ENCODE measurements around the gene SEZ6L.

The SEZ6L gene

DNA sequence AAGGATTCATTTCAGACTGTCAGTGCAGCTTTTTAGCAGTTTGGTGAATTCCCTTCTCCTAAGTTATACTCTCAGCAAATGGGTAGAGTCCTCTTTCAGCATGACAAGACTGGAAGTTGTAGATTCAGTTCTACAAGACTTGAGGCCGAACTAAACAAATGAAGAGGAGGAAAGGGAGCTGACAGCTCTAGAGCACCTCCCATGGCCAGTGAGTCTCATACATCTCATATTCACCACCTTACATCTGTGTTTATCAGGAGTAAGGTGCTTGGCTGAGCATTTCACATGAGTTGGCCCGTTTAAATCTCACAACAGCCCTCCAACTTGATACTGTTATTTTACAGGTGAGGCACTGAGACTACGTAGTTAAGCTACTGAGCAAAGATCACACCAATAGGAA is 30.4 kb downstream of the SEZ6L start:
- Mint-ChIP-seq H3K4me1 (no peaks in the 10 kb centered on the region), H3K27me3 (peaks cover 29 to 39% of the 10 kb centered on the region in 2 donors), H3K36me3 (no peaks in the 10 kb centered on the region), H3K4me3 (no peak overlapping the region), H3K27ac (no peak overlapping the region), H3K9me3 (no peaks in the 10 kb centered on the region)
- no peak for ATAC-seq (replicated peaks)
- no peak for DNase-seq

DNA sequence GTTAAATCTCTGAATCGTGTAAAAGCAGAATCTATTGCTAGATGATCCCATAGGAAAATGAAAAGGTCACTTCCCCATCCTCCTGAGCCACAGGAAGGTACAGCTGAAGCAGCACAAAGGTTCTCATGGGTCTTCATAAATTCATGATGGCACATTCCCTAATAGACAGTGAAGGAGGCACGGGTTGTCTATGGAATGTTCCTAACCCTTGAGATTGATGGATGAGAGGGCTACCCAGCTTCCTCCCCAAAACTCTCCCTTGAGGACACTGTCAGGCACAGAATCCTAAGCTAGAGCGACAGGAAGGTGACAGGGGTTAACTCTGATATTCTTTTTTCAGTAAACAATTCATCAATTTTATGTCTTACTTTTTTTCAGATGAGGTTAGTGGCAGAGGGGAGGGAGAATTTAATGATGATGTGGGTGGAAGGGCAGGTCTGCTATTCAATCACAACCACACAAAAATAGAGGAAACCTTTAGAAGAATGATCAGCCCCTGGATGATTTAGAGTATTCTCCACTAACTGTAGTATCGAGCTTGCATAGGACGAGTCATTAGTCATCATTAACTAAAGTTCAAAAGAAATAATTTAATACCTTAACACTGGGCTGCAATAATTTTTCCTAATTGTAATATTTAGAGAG is 33.1 kb downstream of the SEZ6L start:
- Mint-ChIP-seq H3K4me1 (no peaks in the 10 kb centered on the region), H3K27me3 (peaks cover 27 to 34% of the 10 kb centered on the region in 2 donors), H3K9me3 (no peaks in the 10 kb centered on the region), H3K27ac (no peak overlapping the region), H3K36me3 (no peaks in the 10 kb centered on the region), H3K4me3 (no peak overlapping the region)
- DNase-seq (no peak), ATAC-seq (replicated peaks) (no peak)

DNA sequence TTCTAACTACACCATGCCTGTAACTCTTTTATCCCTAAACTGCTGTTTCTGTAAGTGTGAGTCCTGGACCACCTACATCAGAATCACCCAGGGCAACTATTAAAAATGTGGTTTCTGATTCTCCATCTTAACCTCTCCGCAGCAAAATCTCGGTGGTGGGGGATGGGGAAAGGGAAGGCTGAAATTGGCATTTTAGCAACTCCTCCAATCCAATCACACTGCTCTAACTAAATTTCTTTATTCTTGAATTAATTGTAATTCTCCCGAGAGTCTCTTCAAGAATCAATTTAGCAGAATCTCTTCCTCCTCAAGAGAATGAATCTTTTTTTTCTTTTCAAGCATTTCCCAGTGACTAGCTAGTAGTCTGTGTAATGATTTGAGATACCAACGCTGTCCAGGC is 36.2 kb downstream of the SEZ6L start:
- ATAC-seq (replicated peaks) (no peak), DNase-seq (no peak)
- peaks cover 0 to 3% of the 10 kb centered on the region in 2 donors for H3K36me3 Mint-ChIP-seq
- H3K9me3 Mint-ChIP-seq = peaks cover 6 to 10% of the 10 kb centered on the region in 2 donors
- H3K27me3 Mint-ChIP-seq = peaks cover 27 to 32% of the 10 kb centered on the region in 2 donors
- no peaks in the 10 kb centered on the region for H3K4me1 Mint-ChIP-seq
- H3K4me3 Mint-ChIP-seq = no peak overlapping the region
- H3K27ac Mint-ChIP-seq = no peak overlapping the region

DNA sequence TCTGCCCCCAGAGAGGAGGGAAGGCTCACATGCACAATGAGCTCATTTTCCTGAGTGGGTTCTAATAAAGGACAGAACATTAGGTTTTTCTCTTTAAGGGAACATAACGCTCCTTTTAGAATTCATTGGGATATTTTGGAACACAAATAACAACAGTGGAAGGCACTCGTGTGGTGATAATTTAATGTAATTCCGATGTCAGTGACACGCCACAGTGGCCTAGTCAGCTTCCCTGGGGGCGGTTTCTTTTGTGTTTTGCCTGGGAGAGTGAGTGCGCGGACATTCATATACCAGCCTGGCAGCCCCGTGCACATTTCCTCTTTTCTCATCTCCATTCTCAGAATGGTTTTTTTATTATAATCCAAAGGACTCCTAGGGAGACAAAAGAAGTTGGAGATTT is 41.1 kb downstream of the SEZ6L start:
- Mint-ChIP-seq H3K36me3 (peaks cover 0 to 3% of the 10 kb centered on the region in 2 donors), H3K4me1 (no peaks in the 10 kb centered on the region), H3K27ac (no peak overlapping the region), H3K4me3 (no peak overlapping the region), H3K27me3 (peaks cover 36 to 46% of the 10 kb centered on the region in 2 donors), H3K9me3 (peaks cover 6 to 10% of the 10 kb centered on the region in 2 donors)
- no peak for DNase-seq
- ATAC-seq (replicated peaks) = no peak

DNA sequence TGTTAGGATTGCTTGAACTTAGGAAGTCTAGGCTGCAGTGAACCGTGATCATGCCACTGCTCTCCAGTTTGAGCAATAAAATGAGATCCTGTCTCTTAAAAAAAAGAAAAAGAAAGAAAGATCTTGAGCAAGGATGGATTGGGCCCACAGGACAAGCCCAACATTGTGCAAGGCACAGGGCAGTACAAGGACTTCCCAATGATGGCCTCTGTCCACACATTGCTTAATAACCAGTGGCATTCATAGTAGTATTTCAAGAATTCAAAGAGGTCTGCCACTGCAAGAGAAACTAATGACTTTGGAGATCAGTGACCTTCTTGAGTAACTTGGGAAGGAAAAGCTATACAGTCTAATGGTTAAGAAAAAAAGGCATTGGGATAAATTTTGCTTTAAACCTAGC is 44.6 kb downstream of the SEZ6L start:
- peaks cover 6 to 10% of the 10 kb centered on the region in 2 donors for H3K9me3 Mint-ChIP-seq
- peaks cover 0 to 3% of the 10 kb centered on the region in 2 donors for H3K36me3 Mint-ChIP-seq
- peaks cover 44 to 65% of the 10 kb centered on the region in 2 donors for H3K27me3 Mint-ChIP-seq
- DNase-seq (no peak), ATAC-seq (replicated peaks) (no peak)
- H3K4me3 Mint-ChIP-seq = no peak overlapping the region
- no peak overlapping the region for H3K27ac Mint-ChIP-seq
- no peaks in the 10 kb centered on the region for H3K4me1 Mint-ChIP-seq

DNA sequence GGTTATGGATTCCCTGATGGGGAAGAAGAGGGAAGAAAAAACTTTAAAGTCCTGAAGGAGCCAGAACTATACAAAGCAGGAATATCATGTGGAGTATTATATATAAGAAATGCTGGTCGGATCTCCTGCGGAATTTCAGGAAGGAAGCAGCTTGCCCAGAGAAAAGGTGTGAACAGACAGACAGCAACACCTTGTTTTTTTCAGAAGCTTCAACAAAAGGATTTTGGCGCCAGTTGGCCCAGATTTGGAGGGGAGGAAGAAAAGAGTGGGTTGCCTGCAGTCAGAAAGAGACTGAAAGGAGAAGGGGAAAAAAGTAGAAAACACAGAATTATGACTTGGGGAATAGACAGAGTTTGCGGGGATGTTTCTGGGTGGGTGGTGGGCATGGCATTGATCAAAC is 45.2 kb downstream of the SEZ6L start:
- no peak overlapping the region for H3K4me3 Mint-ChIP-seq
- H3K27me3 Mint-ChIP-seq = peaks cover 40 to 59% of the 10 kb centered on the region in 2 donors
- H3K4me1 Mint-ChIP-seq = no peaks in the 10 kb centered on the region
- H3K27ac Mint-ChIP-seq = peak overlapping the region; percentile 15
- no peak for ATAC-seq (replicated peaks)
- no peaks in the 10 kb centered on the region for H3K36me3 Mint-ChIP-seq
- no peak for DNase-seq
- peaks cover 3 to 5% of the 10 kb centered on the region in 2 donors for H3K9me3 Mint-ChIP-seq

DNA sequence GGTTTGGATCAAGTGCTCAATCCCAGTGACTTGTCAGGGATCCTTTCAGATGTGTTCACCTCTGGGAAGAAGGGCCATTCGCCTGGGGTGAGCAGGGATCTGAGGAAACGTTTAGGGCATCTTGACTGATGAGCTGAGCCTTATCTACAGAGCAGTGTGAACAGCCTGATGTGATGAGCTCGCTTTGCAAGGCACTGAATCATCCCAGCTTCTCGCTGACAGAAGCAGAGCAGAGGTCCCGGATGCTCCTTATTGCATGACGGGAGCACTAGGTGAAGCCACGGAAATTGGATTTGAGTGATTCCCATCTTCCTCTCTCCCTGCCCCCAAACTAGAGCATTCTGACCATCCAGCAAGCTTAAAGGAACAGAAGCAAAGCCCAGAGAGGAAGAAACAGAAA is 46.5 kb downstream of the SEZ6L start:
- no peak for ATAC-seq (replicated peaks)

DNA sequence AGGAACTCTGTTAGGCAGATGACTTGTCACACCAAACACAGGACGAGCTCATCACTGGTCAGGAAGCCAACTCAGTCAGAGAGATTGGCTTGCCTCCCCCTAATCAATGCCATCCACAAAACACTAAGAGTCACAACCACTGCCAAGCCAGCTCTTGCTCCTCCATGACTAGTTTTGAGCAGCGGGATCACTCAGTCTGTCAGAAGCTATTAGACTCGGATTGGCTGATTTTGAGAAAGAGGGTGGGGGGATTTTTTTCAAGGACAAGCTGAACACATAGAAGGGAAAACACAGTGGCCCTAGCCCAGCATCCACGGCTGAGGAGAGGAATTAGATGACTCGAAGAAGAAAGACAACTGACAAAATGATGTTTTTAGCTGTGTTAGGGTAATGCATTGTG is 55.9 kb downstream of the SEZ6L start:
- DNase-seq = no peak

More for the DNA sequence above, 46.5 kb downstream of the SEZ6L start:
- no peaks in the 10 kb centered on the region for H3K4me1 Mint-ChIP-seq
- H3K36me3 Mint-ChIP-seq = no peaks in the 10 kb centered on the region
- DNase-seq = no peak
- H3K4me3 Mint-ChIP-seq = no peak overlapping the region
- no peak overlapping the region for H3K27ac Mint-ChIP-seq
- no peaks in the 10 kb centered on the region for H3K9me3 Mint-ChIP-seq
- peaks cover 41 to 58% of the 10 kb centered on the region in 2 donors for H3K27me3 Mint-ChIP-seq

DNA sequence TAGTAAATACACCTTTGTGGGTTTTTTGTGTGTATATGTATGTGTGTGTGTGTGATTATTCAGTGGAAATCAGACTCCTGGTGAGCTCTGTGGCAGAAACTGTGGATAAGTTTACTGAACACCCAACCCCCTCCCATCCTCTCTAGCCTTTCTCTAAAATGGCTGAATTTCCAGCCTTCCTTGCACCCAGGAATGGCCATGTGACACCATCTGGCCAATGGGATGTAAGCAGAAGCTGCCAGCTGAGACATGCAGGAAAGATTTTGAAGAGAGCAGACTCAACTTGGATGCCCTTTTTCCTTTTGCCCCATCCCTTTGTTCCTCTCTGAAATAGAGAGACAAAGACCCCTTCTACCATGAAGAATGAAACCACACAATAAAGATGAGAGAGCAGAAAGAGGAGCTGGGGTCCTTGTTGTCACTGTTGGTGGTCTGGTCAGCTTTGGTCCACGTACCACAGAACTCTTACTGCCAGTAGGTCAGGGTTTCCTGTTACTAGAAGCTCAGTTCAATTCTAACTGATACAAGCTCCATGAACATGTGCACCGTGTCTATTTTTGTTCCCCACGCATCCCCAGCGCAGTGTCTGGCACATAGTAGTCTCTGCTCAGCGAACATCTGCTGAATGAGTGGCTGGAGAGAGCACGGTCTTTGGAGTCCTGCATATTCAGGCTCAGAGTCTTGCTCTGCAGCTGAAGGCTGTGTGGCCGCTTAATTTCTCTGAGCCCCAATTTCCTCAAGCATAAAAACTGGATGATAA is 57.5 kb downstream of the SEZ6L start:
- Mint-ChIP-seq H3K4me3 (no peak overlapping the region), H3K4me1 (no peaks in the 10 kb centered on the region), H3K36me3 (no peaks in the 10 kb centered on the region), H3K9me3 (peaks cover 1 to 5% of the 10 kb centered on the region in 2 donors), H3K27me3 (peaks cover 16 to 18% of the 10 kb centered on the region in 2 donors), H3K27ac (no peak overlapping the region)
- no peak for DNase-seq
- ATAC-seq (replicated peaks) = no peak

More for the DNA sequence above, 55.9 kb downstream of the SEZ6L start:
- Mint-ChIP-seq H3K27ac (no peak overlapping the region), H3K9me3 (peaks cover 1 to 5% of the 10 kb centered on the region in 2 donors), H3K27me3 (peaks cover 18 to 20% of the 10 kb centered on the region in 2 donors), H3K4me1 (no peaks in the 10 kb centered on the region), H3K4me3 (no peak overlapping the region), H3K36me3 (no peaks in the 10 kb centered on the region)
- no peak for ATAC-seq (replicated peaks)

DNA sequence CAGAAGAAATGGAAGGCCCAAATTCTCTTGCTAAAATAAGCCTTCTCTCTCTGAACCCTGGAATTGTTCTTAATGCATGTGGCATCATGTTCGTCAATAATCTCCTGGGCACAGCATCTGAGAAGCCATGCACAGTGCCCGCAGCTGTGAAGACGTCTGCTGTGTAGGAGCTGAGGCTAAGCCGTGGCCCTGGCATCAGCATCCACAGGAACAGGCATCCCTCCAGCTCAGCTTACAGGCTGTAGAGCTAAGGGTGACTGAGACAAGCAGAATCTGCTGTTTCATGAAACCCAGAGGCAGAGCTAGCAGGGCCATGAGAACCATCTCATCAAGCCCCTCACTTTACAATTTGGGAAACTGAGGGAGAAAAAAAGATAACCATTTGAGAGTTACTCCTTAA is 60.6 kb downstream of the SEZ6L start:
- Mint-ChIP-seq H3K4me3 (no peak overlapping the region), H3K27ac (no peak overlapping the region), H3K4me1 (no peaks in the 10 kb centered on the region), H3K9me3 (no peaks in the 10 kb centered on the region), H3K36me3 (no peaks in the 10 kb centered on the region), H3K27me3 (peaks cover 24 to 30% of the 10 kb centered on the region in 2 donors)
- ATAC-seq (replicated peaks) (no peak), DNase-seq (no peak)

DNA sequence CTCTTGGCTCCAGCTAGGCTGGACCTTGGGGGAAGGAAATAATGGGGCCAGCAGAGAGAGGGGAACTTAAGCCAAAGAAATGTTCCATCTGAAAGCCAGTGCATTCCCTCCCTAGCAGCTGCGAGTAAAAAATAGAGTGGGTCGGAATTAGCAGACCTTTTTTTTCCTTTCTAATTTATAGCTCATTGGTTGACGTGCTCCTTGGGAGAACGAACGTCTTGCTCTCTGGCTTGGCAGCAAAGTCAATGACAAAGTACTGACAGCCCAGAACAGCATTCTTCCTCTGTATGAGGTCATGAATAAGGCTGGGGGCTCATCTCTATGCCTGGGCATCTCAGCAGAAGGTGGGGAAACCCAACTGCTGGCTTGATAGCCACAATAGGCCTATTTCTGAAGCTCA is 65.0 kb downstream of the SEZ6L start:
- Mint-ChIP-seq H3K27me3 (peaks cover 17 to 19% of the 10 kb centered on the region in 2 donors), H3K4me3 (no peak overlapping the region), H3K9me3 (no peaks in the 10 kb centered on the region), H3K36me3 (no peaks in the 10 kb centered on the region), H3K4me1 (no peaks in the 10 kb centered on the region), H3K27ac (no peak overlapping the region)
- DNase-seq (no peak), ATAC-seq (replicated peaks) (no peak)

DNA sequence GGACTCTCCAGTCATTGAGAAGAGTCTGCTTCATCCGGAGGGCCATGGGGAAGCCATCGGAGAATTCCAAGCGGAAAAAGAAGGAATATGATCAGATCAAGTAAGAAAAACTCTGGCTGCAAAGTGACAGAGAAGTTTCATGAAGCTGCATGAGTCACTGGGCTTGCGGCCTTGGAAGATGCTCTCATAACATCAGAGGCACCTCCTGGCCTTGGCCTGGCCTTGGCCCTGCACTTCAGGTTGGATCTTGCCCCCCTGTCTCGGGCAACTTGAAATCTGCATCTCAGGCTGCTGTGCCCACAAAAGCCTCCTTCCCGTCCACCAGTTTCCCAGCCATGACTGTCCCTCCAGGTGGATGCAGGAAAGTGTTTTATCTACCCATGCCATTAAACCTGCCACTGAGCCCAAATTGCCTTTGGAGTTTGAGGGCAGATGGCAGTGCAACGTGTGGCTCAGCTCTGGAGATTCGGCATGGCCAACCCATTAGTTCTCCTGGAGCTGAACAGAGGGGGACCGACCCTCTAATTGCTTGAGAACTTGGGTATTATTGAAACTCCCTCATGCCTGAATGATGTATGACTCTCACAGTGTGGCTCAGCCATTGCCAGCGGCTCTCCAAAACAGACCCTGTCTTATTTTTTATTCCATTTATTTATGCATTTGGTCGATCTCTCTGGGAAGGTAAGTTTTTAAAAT is 66.7 kb downstream of the SEZ6L start:
- Mint-ChIP-seq H3K27me3 (peaks cover 20 to 22% of the 10 kb centered on the region in 2 donors), H3K36me3 (no peaks in the 10 kb centered on the region), H3K27ac (no peak overlapping the region), H3K9me3 (no peaks in the 10 kb centered on the region), H3K4me3 (no peak overlapping the region), H3K4me1 (no peaks in the 10 kb centered on the region)
- DNase-seq (no peak), ATAC-seq (replicated peaks) (no peak)

DNA sequence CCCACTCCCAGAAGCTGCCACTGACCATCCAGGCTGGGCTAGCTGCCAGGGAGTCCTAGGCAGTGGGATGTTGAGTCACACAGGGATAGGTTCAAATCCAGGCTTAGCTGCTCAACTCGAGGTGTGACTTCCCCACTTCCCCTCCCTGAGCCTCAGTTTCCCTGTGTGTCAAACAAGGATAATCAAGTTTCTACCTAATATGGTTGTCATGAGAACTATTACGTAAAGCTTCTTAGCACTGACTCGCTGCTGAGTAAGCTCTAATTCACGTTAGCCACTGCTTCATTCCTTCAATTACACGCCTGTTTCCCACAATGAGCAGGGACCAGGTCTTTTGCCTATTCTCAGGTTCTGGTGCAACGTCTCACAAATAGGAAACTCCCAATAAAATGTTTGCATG is 67.7 kb downstream of the SEZ6L start:
- no peaks in the 10 kb centered on the region for H3K36me3 Mint-ChIP-seq

DNA sequence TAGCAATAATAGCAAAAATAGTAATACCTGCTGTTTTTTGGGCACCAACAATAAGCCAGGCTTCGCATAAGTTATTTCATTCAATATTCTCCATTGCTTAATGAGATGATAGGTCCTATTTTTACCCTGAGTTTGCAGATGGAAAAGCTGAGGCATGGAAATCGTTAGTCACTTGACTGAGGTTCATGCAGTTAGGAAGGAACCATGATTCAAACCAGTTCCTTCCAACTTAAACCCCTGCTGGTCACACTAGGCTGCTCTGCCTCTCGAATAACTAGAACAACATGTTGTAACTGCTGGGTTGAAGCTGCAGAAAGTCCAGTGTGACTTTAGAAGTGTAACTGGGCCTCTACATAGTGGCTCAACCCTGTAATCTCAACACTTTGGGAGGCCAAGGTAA is 69.3 kb downstream of the SEZ6L start:
- H3K27ac Mint-ChIP-seq = no peak overlapping the region
- ATAC-seq (replicated peaks) = no peak
- no peak overlapping the region for H3K4me3 Mint-ChIP-seq
- no peak for DNase-seq
- peaks cover 17 to 29% of the 10 kb centered on the region in 2 donors for H3K27me3 Mint-ChIP-seq
- peaks cover 1 to 6% of the 10 kb centered on the region in 2 donors for H3K9me3 Mint-ChIP-seq
- no peaks in the 10 kb centered on the region for H3K4me1 Mint-ChIP-seq
- H3K36me3 Mint-ChIP-seq = peaks cover 0 to 1% of the 10 kb centered on the region in 2 donors

More for the DNA sequence above, 67.7 kb downstream of the SEZ6L start:
- H3K27me3 Mint-ChIP-seq = peaks cover 17 to 22% of the 10 kb centered on the region in 2 donors
- H3K4me3 Mint-ChIP-seq = no peak overlapping the region
- ATAC-seq (replicated peaks) (no peak), DNase-seq (no peak)
- H3K4me1 Mint-ChIP-seq = no peaks in the 10 kb centered on the region
- no peak overlapping the region for H3K27ac Mint-ChIP-seq
- no peaks in the 10 kb centered on the region for H3K9me3 Mint-ChIP-seq

All from stimulated activated naive B cell treated with anti-CD40 and anti-IgM and Interleukin-4, amounts not matched to agents 10 μg/mL and 1 μg/mL and 100 μg/mL, for 72 hours (primary cell).